Endometrial microvascular endothelial cells (primary cell): ENCODE data around the gene PCCA. TPM values are rescaled to one million over a fixed set of nuclear protein-coding genes. Genes with fewer than 3 reads are reported as not detected.

ENCODE experiments used
- in situ Hi-C: cut with HindIII; loops from 2 replicates; pipeline ENCODE4 v1.10.0; 2017; ENCODE audit warnings: low sequenced_read_pairs, low pct_unique_long_range_greater_than_20kb; ENCODE audit errors: inconsistent ontology term
- total RNA-seq: library from RNA; depleted of rRNA; stranded (reverse); fragments of >200 nt; gene quantifications from one replicate; pipeline ENCODE4 v1.2.3, GENCODE V29; 2015; ENCODE audit errors: inconsistent ontology term

PCCA gene
- total RNA-seq, 1 donor from 2014 or later = 14.0 TPM

- in situ Hi-C loops = no loop called here
Measured at GRCh38 chr13:100461309-100462030, 372.6 kb downstream of the PCCA start.

- in situ Hi-C loops = no loop called here
Measured at GRCh38 chr13:100464006-100464405, 375.1 kb downstream of the PCCA start.

GRCh38 chr13:100465558-100465957 is 376.7 kb downstream of the PCCA start:
- in situ Hi-C loops = no loop called here

GRCh38 chr13:100470866-100471505 is 382.1 kb downstream of the PCCA start:
- in situ Hi-C loops = no loop called here

- in situ Hi-C loops = no loop called here
Measured at GRCh38 chr13:100473087-100473486, 384.2 kb downstream of the PCCA start.

GRCh38 chr13:100473501-100474044 is 384.7 kb downstream of the PCCA start:
- in situ Hi-C loops = no loop called here

GRCh38 chr13:100476963-100477362 is 388.1 kb downstream of the PCCA start:
- in situ Hi-C loops = no loop called here

GRCh38 chr13:100478107-100478809 is 389.4 kb downstream of the PCCA start:
- in situ Hi-C loops = no loop called here

GRCh38 chr13:100480676-100481075 is 391.8 kb downstream of the PCCA start:
- in situ Hi-C loops = no loop called here

- in situ Hi-C loops = no loop called here
Measured at GRCh38 chr13:100483139-100483538, 394.2 kb downstream of the PCCA start.

GRCh38 chr13:100483841-100484381 is 395.0 kb downstream of the PCCA start:
- in situ Hi-C loops = no loop called here

GRCh38 chr13:100484702-100485101 is 395.8 kb downstream of the PCCA start:
- in situ Hi-C loops = no loop called here

- in situ Hi-C loops = no loop called here
Measured at GRCh38 chr13:100485265-100485664, 396.4 kb downstream of the PCCA start.

- in situ Hi-C loops = no loop called here
Measured at GRCh38 chr13:100490692-100491091, 401.8 kb downstream of the PCCA start.

GRCh38 chr13:100491164-100491842 is 402.4 kb downstream of the PCCA start:
- in situ Hi-C loops = no loop called here

GRCh38 chr13:100493418-100493817 is 404.5 kb downstream of the PCCA start:
- in situ Hi-C loops = no loop called here

- in situ Hi-C loops = no loop called here
Measured at GRCh38 chr13:100495455-100495854, 406.6 kb downstream of the PCCA start.

GRCh38 chr13:100497389-100497788 is 408.5 kb downstream of the PCCA start:
- in situ Hi-C loops = no loop called here

- in situ Hi-C loops = loop anchor here (25.0 kb wide), 1 partner anchor 565 kb away; no protein-coding TSS in a partner anchor
Measured at GRCh38 chr13:100502446-100502845, 413.6 kb downstream of the PCCA start.
